Activated CD4-positive, CD25-positive, alpha-beta regulatory T cell treated with anti-CD3 and anti-CD28 coated beads, Interleukin-2, amount 50 U/mL, for 24 hours (primary cell): Measurements from ENCODE around the gene RNF126.
"Not testable (repeated sequence)": the region's sequence is repeated elsewhere in the genome, so short reads cannot be mapped to it uniquely, and the experiment has no call there.

ENCODE experiments used
- ATAC-seq, 2 donors: fragments of 150-1000 bp; cut with Tn5 transposase; one replicate each; pipeline ENCODE4 v1.10.0; 2021; ENCODE audit warnings: mild to moderate bottlenecking in 1 of 2, moderate library complexity in 1 of 2

Gene RNF126

GRCh38 chr19:662962-663681 lies at the start of gene RNF126:
TSS of gene RNF126 (minus strand) at chr19:663214. CDS start at chr19:663121, 93 bp downstream.
- peak; percentile 45 to 53 for ATAC-seq

- no peak for ATAC-seq
Measured at GRCh38 chr19:711254-711653, 48.2 kb upstream of the RNF126 start.

GRCh38 chr19:710767-711166 lies 47.8 kb upstream of the RNF126 start:
- ATAC-seq: no peak

- no peak for ATAC-seq
Measured at GRCh38 chr19:709965-710571, 47.1 kb upstream of the RNF126 start.

- ATAC-seq: no peak
Measured at GRCh38 chr19:709196-709964, 46.4 kb upstream of the RNF126 start.

GRCh38 chr19:708154-709143 lies 45.4 kb upstream of the RNF126 start, which contains the start of gene PALM:
TSS of gene PALM (plus strand) at chr19:708935. CDS start at chr19:709147, 212 bp downstream.
- ATAC-seq: no peak

GRCh38 chr19:704447-704741 lies 41.4 kb upstream of the RNF126 start:
- ATAC-seq: no peak

GRCh38 chr19:703651-704446 lies 40.8 kb upstream of the RNF126 start:
- ATAC-seq: peak; percentile 53 to 56

GRCh38 chr19:703329-703650 lies 40.3 kb upstream of the RNF126 start:
- no peak for ATAC-seq

- not testable (repeated sequence) for ATAC-seq
Measured at GRCh38 chr19:702847-703246, 39.8 kb upstream of the RNF126 start.

- not testable (repeated sequence) for ATAC-seq
Measured at GRCh38 chr19:699885-700284, 36.9 kb upstream of the RNF126 start.

GRCh38 chr19:698529-698928 lies 35.5 kb upstream of the RNF126 start:
- ATAC-seq: not testable (repeated sequence)

- no peak for ATAC-seq
Measured at GRCh38 chr19:695352-695949, 32.4 kb upstream of the RNF126 start, which contains the start of gene PRSS57. TSS of gene PRSS57 (minus strand) at chr19:695452. CDS start at chr19:695430, 22 bp downstream.

- ATAC-seq: no peak
Measured at GRCh38 chr19:694481-695351, 31.7 kb upstream of the RNF126 start.

GRCh38 chr19:690203-690602 lies 27.2 kb upstream of the RNF126 start:
- ATAC-seq: no peak

- no peak for ATAC-seq
Measured at GRCh38 chr19:688992-689391, 26.0 kb upstream of the RNF126 start.

- ATAC-seq: no peak
Measured at GRCh38 chr19:688214-688613, 25.2 kb upstream of the RNF126 start.

- ATAC-seq: no peak
Measured at GRCh38 chr19:687569-688166, 24.7 kb upstream of the RNF126 start.

- ATAC-seq: no peak
Measured at GRCh38 chr19:686589-687297, 23.7 kb upstream of the RNF126 start.
